GM23338 (cell line): ENCODE data around the gene NOC2L. TPM values are rescaled to one million over a fixed set of nuclear protein-coding genes. Genes with fewer than 3 reads are reported as not detected.

Experiments used
- ATAC-seq: fragments of 200-7000 bp; cut with Tn5 transposase; 3 replicates; pipeline ENCODE4 v1.9.1; 2020
- DNase-seq: peaks from one replicate; pipeline ENCODE4 v3.0.0-alpha.2; 2015; ENCODE audit warnings: low spot score
- H2AFZ ChIP-seq: fragments of 200-600 bp; sonication (generic); 2 replicates; pipeline ENCODE4 v1.8.0; 2016; ENCODE audit warnings: antibody characterized with exemption, mild to moderate bottlenecking, moderate library complexity
- H3F3A ChIP-seq: fragments of 200-600 bp; sonication (generic); replicated peaks from 2 replicates; pipeline ENCODE4 v1.8.0; 2017; ENCODE audit warnings: antibody characterized with exemption, mixed run types, low read depth
- H3K27ac ChIP-seq: fragments of 200-600 bp; sonication (generic); 2 replicates; pipeline ENCODE4 v1.6.1; 2016; ENCODE audit warnings: low read depth
- H3K27me3 ChIP-seq: fragments of 200-600 bp; sonication (generic); 2 replicates; pipeline ENCODE4 v1.8.0; 2016; ENCODE audit warnings: mild to moderate bottlenecking, mixed run types, moderate library complexity; ENCODE audit not compliant: insufficient read depth
- H3K36me3 ChIP-seq: fragments of 200-600 bp; sonication (generic); 2 replicates; pipeline ENCODE4 v1.8.0; 2016; ENCODE audit warnings: mild to moderate bottlenecking; ENCODE audit not compliant: insufficient read depth
- H3K4me1 ChIP-seq: fragments of 200-600 bp; sonication (generic); 2 replicates; pipeline ENCODE4 v1.8.0; 2016; ENCODE audit warnings: mild to moderate bottlenecking, moderate library complexity; ENCODE audit not compliant: insufficient read depth
- H3K4me2 ChIP-seq: fragments of 200-600 bp; sonication (generic); 2 replicates; pipeline ENCODE4 v1.7.1; 2017; ENCODE audit warnings: mixed run types
- H3K4me3 ChIP-seq: fragments of 200-600 bp; sonication (generic); 2 replicates; pipeline ENCODE4 v1.6.1; 2016; ENCODE audit warnings: mixed run types
- H3K79me2 ChIP-seq: fragments of 200-600 bp; sonication (generic); replicated peaks from 2 replicates; pipeline ENCODE4 v1.8.0; 2017; ENCODE audit warnings: mild to moderate bottlenecking; ENCODE audit not compliant: insufficient read depth
- H3K9me2 ChIP-seq: fragments of 200-600 bp; sonication (generic); 2 replicates; pipeline ENCODE4 v1.8.0; 2017; ENCODE audit not compliant: insufficient read depth
- H4K20me1 ChIP-seq: fragments of 200-600 bp; sonication (generic); replicated peaks from 2 replicates; pipeline ENCODE4 v1.8.0; 2017; ENCODE audit warnings: mild to moderate bottlenecking; ENCODE audit not compliant: insufficient read depth
- H3K27ac Mint-ChIP-seq: 2 replicates; pipeline ENCODE4 v1.8.0; 2020; ENCODE audit warnings: inconsistent platforms, mild to moderate bottlenecking, moderate library complexity, mixed read lengths
- H3K27me3 Mint-ChIP-seq: 3 replicates; pipeline ENCODE4 v1.8.0; 2022; ENCODE audit warnings: low read depth, mild to moderate bottlenecking, moderate library complexity, mixed read lengths, inconsistent platforms; ENCODE audit not compliant: insufficient read depth, poor library complexity
- H3K36me3 Mint-ChIP-seq: 3 replicates; pipeline ENCODE4 v1.8.0; 2021; ENCODE audit warnings: low read depth, mild to moderate bottlenecking, inconsistent platforms, moderate library complexity, mixed read lengths
- H3K4me1 Mint-ChIP-seq: 3 replicates; pipeline ENCODE4 v1.8.0; 2020; ENCODE audit warnings: mild to moderate bottlenecking, inconsistent platforms, mixed read lengths
- H3K4me3 Mint-ChIP-seq: 3 replicates; pipeline ENCODE4 v1.8.0; 2021; ENCODE audit warnings: moderate library complexity, mild to moderate bottlenecking, inconsistent platforms, mixed read lengths
- H3K9me3 Mint-ChIP-seq: 3 replicates; pipeline ENCODE4 v1.8.0; 2020; ENCODE audit warnings: moderate library complexity, mild to moderate bottlenecking, inconsistent platforms, mixed read lengths
- CTCF ChIP-seq, 2 experiments: fragments of 200-600 bp in 1 of 2; sonication (generic) in 1 of 2; conservative IDR thresholded peaks; 2 replicates each; pipeline versions ENCODE4 v1.5.1 to v1.6.1; 2016 to 2017; ENCODE audit warnings: antibody characterized with exemption in 2 of 2, low read depth in 2 of 2, mild to moderate bottlenecking in 2 of 2, moderate library complexity in 1 of 2
- ETS1 ChIP-seq: IDR thresholded peaks from 2 replicates; pipeline ENCODE4 v1.6.1; 2016; ENCODE audit warnings: antibody characterized with exemption
- EZH2 ChIP-seq: fragments of 200-600 bp; sonication (generic); IDR thresholded peaks from one replicate; pipeline ENCODE4 v1.8.0; 2017; ENCODE audit warnings: antibody characterized with exemption, mild to moderate bottlenecking, low read depth; ENCODE audit not compliant: unreplicated experiment
- NANOG ChIP-seq: IDR thresholded peaks from 2 replicates; pipeline ENCODE4 v1.6.1; 2016; ENCODE audit warnings: antibody characterized with exemption, borderline replicate concordance
- POLR2AphosphoS5 ChIP-seq: IDR thresholded peaks from 2 replicates; pipeline ENCODE4 v1.6.1; 2016; ENCODE audit warnings: antibody characterized with exemption, low read depth
- STAT1 ChIP-seq: IDR thresholded peaks from one replicate; pipeline ENCODE4 v1.6.1; 2016; ENCODE audit warnings: antibody characterized with exemption; ENCODE audit not compliant: unreplicated experiment
- ZNF114 ChIP-seq: fragments of 250-450 bp; sonication (Bioruptor Pico); IDR thresholded peaks from 2 replicates; pipeline ENCODE4 v1.5.0; 2020; ENCODE audit warnings: mild to moderate bottlenecking, moderate library complexity
- ZNF462 ChIP-seq: fragments of 250-450 bp; sonication (Bioruptor Pico); IDR thresholded peaks from 2 replicates; pipeline ENCODE4 v1.5.0; 2020; ENCODE audit warnings: mild to moderate bottlenecking, moderate library complexity
- polyA plus RNA-seq: library from polyadenylated mRNA; unstranded; fragments of >200 nt; fragmentation: Nextera tagmentation; extraction: Ambion mirVana; gene quantifications from 2 replicates; pipeline ENCODE4 v1.2.1, GENCODE V29; 2016
- total RNA-seq: library from RNA; depleted of rRNA; stranded (reverse); fragments of >200 nt; shearing (Covaris generic); gene quantifications from 2 replicates; pipeline ENCODE4 v1.2.3, GENCODE V29; 2014

The NOC2L gene
- total and polyA plus RNA-seq, 2 experiments from 2014 or later: 79.3 to 125 TPM

GRCh38 chr1:914891-915280 lies 44.2 kb downstream of the NOC2L start (continued):
- TF ChIP-seq CTCF (conservative IDR thresholded peaks at IDR 0.05; ENCODE audit: low read depth in 2 of 2) (no peak), STAT1 (no peak), EZH2 (no peak), POLR2AphosphoS5 (no peak)

- no peaks in the 10 kb centered on the region for H3K79me2 ChIP-seq
- H3K27ac ChIP-seq: no peak overlapping the region
- Mint-ChIP-seq H3K36me3 (no peaks in the 10 kb centered on the region), H3K9me3 (peaks cover 4% of the 10 kb centered on the region; the same call in 1 of the 3 replicates), H3K4me3 (no peak overlapping the region), H3K27me3 (peaks cover 54% of the 10 kb centered on the region), H3K4me1 (peaks cover 9% of the 10 kb centered on the region; the same call in 2 of the 3 replicates), H3K27ac (no peak overlapping the region)
- H3K9me2 ChIP-seq: no peaks in the 10 kb centered on the region
- no peak for ATAC-seq
- no peaks in the 10 kb centered on the region for H4K20me1 ChIP-seq
- no peak overlapping the region for H2AFZ ChIP-seq
- no peaks in the 10 kb centered on the region for H3K36me3 ChIP-seq
- TF ChIP-seq ETS1 (no peak), NANOG (no peak), ZNF114 (no peak), ZNF462 (CRISPR knock-in tag) (no peak)
- no peaks in the 10 kb centered on the region for H3K4me1 ChIP-seq
- H3K4me2 ChIP-seq: no peak overlapping the region
- no peaks in the 10 kb centered on the region for H3F3A ChIP-seq
- no peak for DNase-seq
- no peak overlapping the region for H3K4me3 ChIP-seq
- peaks cover 71% of the 10 kb centered on the region for H3K27me3 ChIP-seq
Measured at GRCh38 chr1:914131-914890, 44.7 kb downstream of the NOC2L start.
